WTC11 (cell line): Measurements from ENCODE around the gene SKI.

Experiments
- ATF3 ChIP-seq: sonication (generic); formaldehyde crosslinking; conservative IDR thresholded peaks from 2 replicates; pipeline ENCODE4 v1.8.1; 2022; ENCODE audit warnings: mild to moderate bottlenecking, missing genetic modification reagents
- CTCF ChIP-seq: fragments of 200-600 bp; IDR thresholded peaks from 2 replicates; pipeline ENCODE4 v1.8.0; 2022; ENCODE audit warnings: antibody characterized with exemption
- ETV6 ChIP-seq: sonication (generic); formaldehyde crosslinking; IDR thresholded peaks from 2 replicates; pipeline ENCODE4 v1.8.1; 2022; ENCODE audit warnings: mild to moderate bottlenecking, missing genetic modification reagents
- FOXK1 ChIP-seq: sonication (generic); formaldehyde crosslinking; IDR thresholded peaks from 2 replicates; pipeline ENCODE4 v1.8.0; 2022; ENCODE audit warnings: mild to moderate bottlenecking, moderate library complexity, missing genetic modification reagents
- KAT7 ChIP-seq: sonication (generic); formaldehyde crosslinking; IDR thresholded peaks from 2 replicates; pipeline ENCODE4 v1.8.1; 2023; ENCODE audit warnings: missing genetic modification reagents, mild to moderate bottlenecking, borderline replicate concordance
- MAX ChIP-seq: sonication (generic); formaldehyde crosslinking; IDR thresholded peaks from 2 replicates; pipeline ENCODE4 v1.8.0; 2022; ENCODE audit warnings: mild to moderate bottlenecking, missing genetic modification reagents
- NFE2L1 ChIP-seq: sonication (generic); formaldehyde crosslinking; IDR thresholded peaks from 2 replicates; pipeline ENCODE4 v1.8.1; 2023; ENCODE audit warnings: missing genetic modification reagents
- OVOL2 ChIP-seq: fragments of 250-450 bp; sonication (Bioruptor Pico); IDR thresholded peaks from 2 replicates; pipeline ENCODE4 v1.9.0; 2021; ENCODE audit warnings: mild to moderate bottlenecking, borderline replicate concordance
- SMAD3 ChIP-seq: sonication (generic); formaldehyde crosslinking; IDR thresholded peaks from 2 replicates; pipeline ENCODE4 v1.8.0; 2022; ENCODE audit warnings: missing genetic modification reagents, mild to moderate bottlenecking, borderline replicate concordance
- SP1 ChIP-seq: sonication (generic); formaldehyde crosslinking; conservative IDR thresholded peaks from 2 replicates; pipeline ENCODE4 v1.8.1; 2022; ENCODE audit warnings: missing genetic modification reagents
- ZBTB43 ChIP-seq: sonication (generic); formaldehyde crosslinking; IDR thresholded peaks from 2 replicates; pipeline ENCODE4 v1.8.1; 2023; ENCODE audit warnings: mild to moderate bottlenecking, missing genetic modification reagents
- TF ChIP-seq, protein P1 (sequence below): sonication (generic); formaldehyde crosslinking; IDR thresholded peaks from 2 replicates; pipeline ENCODE4 v1.8.0; 2022; ENCODE audit warnings: mild to moderate bottlenecking, missing genetic modification reagents
- TF ChIP-seq, protein P2 (sequence below): sonication (generic); formaldehyde crosslinking; IDR thresholded peaks from 2 replicates; pipeline ENCODE4 v1.8.1; 2023; ENCODE audit warnings: mild to moderate bottlenecking, missing genetic modification reagents, moderate library complexity
- TF ChIP-seq, protein P3 (sequence below): sonication (generic); formaldehyde crosslinking; IDR thresholded peaks from 2 replicates; pipeline ENCODE4 v1.8.0; 2022; ENCODE audit warnings: missing genetic modification reagents

DNA sequence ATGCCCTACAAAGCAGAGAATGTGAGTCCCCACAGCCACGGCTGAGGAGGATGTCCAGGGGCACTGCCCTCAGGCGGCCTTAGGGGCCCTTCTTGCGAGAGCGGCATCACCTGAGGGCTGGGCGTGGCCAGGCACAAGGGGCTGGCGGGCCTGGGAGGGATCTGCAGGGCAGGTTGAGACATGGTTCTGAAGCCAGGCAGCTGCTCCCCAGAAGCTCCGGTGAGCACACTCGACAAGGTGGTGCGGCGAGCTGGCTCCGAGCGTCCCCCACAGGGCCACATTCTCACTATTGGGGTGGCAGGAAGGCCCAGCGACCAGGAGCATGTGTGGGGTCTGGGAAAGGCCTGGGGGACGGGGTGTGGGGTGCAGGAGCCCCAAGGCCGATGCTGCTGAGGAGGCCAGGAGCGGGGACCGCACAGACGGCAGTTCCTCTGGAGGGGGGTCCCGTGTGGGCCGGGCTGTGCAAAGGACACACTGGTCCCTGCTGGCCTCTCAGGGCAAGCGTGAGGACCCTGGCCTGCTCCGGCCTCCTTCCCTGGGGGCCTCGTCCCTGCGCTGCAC, 116.1 kb downstream of the SKI start:
- TF ChIP-seq CTCF = no peak
- TF ChIP-seq, protein P1, sequence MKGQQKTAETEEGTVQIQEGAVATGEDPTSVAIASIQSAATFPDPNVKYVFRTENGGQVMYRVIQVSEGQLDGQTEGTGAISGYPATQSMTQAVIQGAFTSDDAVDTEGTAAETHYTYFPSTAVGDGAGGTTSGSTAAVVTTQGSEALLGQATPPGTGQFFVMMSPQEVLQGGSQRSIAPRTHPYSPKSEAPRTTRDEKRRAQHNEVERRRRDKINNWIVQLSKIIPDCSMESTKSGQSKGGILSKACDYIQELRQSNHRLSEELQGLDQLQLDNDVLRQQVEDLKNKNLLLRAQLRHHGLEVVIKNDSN (CRISPR knock-in tag) = no peak
- TF ChIP-seq ZBTB43 (CRISPR knock-in tag) = no peak
- no peak for TF ChIP-seq SMAD3
- TF ChIP-seq, protein P2, sequence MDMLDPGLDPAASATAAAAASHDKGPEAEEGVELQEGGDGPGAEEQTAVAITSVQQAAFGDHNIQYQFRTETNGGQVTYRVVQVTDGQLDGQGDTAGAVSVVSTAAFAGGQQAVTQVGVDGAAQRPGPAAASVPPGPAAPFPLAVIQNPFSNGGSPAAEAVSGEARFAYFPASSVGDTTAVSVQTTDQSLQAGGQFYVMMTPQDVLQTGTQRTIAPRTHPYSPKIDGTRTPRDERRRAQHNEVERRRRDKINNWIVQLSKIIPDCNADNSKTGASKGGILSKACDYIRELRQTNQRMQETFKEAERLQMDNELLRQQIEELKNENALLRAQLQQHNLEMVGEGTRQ (CRISPR knock-in tag) = no peak
- TF ChIP-seq SP1 (CRISPR knock-in tag) = no peak
- no peak for TF ChIP-seq ATF3
- no peak for TF ChIP-seq OVOL2
- TF ChIP-seq NFE2L1 (CRISPR knock-in tag) = no peak
- no peak for TF ChIP-seq FOXK1 (CRISPR knock-in tag)
- no peak for TF ChIP-seq MAX
- no peak for TF ChIP-seq ETV6 (CRISPR knock-in tag)
- TF ChIP-seq, protein P3, sequence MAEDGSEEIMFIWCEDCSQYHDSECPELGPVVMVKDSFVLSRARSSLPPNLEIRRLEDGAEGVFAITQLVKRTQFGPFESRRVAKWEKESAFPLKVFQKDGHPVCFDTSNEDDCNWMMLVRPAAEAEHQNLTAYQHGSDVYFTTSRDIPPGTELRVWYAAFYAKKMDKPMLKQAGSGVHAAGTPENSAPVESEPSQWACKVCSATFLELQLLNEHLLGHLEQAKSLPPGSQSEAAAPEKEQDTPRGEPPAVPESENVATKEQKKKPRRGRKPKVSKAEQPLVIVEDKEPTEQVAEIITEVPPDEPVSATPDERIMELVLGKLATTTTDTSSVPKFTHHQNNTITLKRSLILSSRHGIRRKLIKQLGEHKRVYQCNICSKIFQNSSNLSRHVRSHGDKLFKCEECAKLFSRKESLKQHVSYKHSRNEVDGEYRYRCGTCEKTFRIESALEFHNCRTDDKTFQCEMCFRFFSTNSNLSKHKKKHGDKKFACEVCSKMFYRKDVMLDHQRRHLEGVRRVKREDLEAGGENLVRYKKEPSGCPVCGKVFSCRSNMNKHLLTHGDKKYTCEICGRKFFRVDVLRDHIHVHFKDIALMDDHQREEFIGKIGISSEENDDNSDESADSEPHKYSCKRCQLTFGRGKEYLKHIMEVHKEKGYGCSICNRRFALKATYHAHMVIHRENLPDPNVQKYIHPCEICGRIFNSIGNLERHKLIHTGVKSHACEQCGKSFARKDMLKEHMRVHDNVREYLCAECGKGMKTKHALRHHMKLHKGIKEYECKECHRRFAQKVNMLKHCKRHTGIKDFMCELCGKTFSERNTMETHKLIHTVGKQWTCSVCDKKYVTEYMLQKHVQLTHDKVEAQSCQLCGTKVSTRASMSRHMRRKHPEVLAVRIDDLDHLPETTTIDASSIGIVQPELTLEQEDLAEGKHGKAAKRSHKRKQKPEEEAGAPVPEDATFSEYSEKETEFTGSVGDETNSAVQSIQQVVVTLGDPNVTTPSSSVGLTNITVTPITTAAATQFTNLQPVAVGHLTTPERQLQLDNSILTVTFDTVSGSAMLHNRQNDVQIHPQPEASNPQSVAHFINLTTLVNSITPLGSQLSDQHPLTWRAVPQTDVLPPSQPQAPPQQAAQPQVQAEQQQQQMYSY = no peak
- TF ChIP-seq KAT7 (CRISPR knock-in tag) = no peak
